Esophagus (tissue), 2 donors: Measurements from ENCODE around the gene TICAM2. TPM values are rescaled to one million over a fixed set of nuclear protein-coding genes. Genes with fewer than 3 reads are reported as not detected.

Experiments used
- H3K27ac ChIP-seq, 2 donors: one replicate each; pipeline ENCODE4 v1.5.1; 2013; ENCODE audit warnings: low read depth in 2 of 2, mild to moderate bottlenecking in 2 of 2, inconsistent platforms in 1 of 2, low read length in 1 of 2, moderate library complexity in 1 of 2
- H3K27me3 ChIP-seq, 2 donors: one replicate each; pipeline ENCODE4 v1.6.1; 2013; ENCODE audit warnings: low read length in 2 of 2, control low read depth in 1 of 2, mild to moderate bottlenecking in 1 of 2; ENCODE audit not compliant: insufficient read depth in 2 of 2, control insufficient read depth in 1 of 2
- H3K36me3 ChIP-seq, 2 donors: one replicate each; pipeline ENCODE4 v1.6.1; 2013; ENCODE audit warnings: low read length in 1 of 2; ENCODE audit not compliant: control insufficient read depth in 2 of 2, insufficient read depth in 2 of 2
- H3K4me1 ChIP-seq, 2 donors: one replicate each; pipeline ENCODE4 v1.6.1; 2013; ENCODE audit warnings: low read length in 1 of 2; ENCODE audit not compliant: control insufficient read depth in 2 of 2, insufficient read depth in 2 of 2
- H3K4me3 ChIP-seq, 2 donors: one replicate each; pipeline ENCODE4 v1.5.1; 2013; ENCODE audit warnings: low read length in 2 of 2, mild to moderate bottlenecking in 2 of 2, low read depth in 1 of 2, moderate library complexity in 1 of 2
- H3K9me3 ChIP-seq, 2 donors: one replicate each; pipeline ENCODE4 v1.6.1; 2013; ENCODE audit warnings: mild to moderate bottlenecking in 2 of 2, low read depth in 1 of 2, low read length in 1 of 2, moderate library complexity in 1 of 2; ENCODE audit not compliant: control insufficient read depth in 2 of 2, insufficient read depth in 1 of 2
- WGBS, 2 donors: extraction: QIAGEN DNeasy Blood & Tissue Kit; methylation state at CpG; one replicate each; pipeline ENCODE4 v1.1.7; 2013; 5-methylcytosine and 5-hydroxymethylcytosine counted together
- polyA plus RNA-seq, 2 donors: library from polyadenylated mRNA; stranded (reverse); fragments of 200-250 nt; gene quantifications; one replicate each; pipeline ENCODE4 v1.2.3, GENCODE V29; 2013
- donor health status: healthy with polysubstance abuse.
- donor health status: Bipolar disorder and iron deficiency.

Gene TICAM2
- polyA plus RNA-seq, 2 donors = 0.69 to 1.0 TPM

GRCh38 chr5:115588640-115589039 is 13.6 kb downstream of the TICAM2 start:
- no peaks in the 10 kb centered on the region for H3K4me1 ChIP-seq
- H3K4me3 ChIP-seq = no peak overlapping the region
- no peaks in the 10 kb centered on the region for H3K27me3 ChIP-seq
- no peak overlapping the region for H3K27ac ChIP-seq
- no peaks in the 10 kb centered on the region for H3K9me3 ChIP-seq
- 50 to 68% methylated on average over 4 of the region's 4 CpGs for WGBS, 2 donors
- H3K36me3 ChIP-seq = no peaks in the 10 kb centered on the region

GRCh38 chr5:115586525-115587146 is 15.6 kb downstream of the TICAM2 start:
- H3K27ac ChIP-seq = no peak overlapping the region
- no peaks in the 10 kb centered on the region for H3K27me3 ChIP-seq
- H3K4me1 ChIP-seq = no peaks in the 10 kb centered on the region
- H3K9me3 ChIP-seq = no peaks in the 10 kb centered on the region
- no peak overlapping the region for H3K4me3 ChIP-seq
- 52 to 53% methylated on average over 6 of the region's 6 CpGs for WGBS, 2 donors
- H3K36me3 ChIP-seq = no peaks in the 10 kb centered on the region

- 78 to 90% methylated on average over 1 of the region's 1 CpG for WGBS, 2 donors
- Histone ChIP-seq H3K27ac (no peak overlapping the region), H3K4me1 (no peaks in the 10 kb centered on the region), H3K4me3 (no peak overlapping the region), H3K9me3 (no peaks in the 10 kb centered on the region), H3K36me3 (no peaks in the 10 kb centered on the region), H3K27me3 (no peaks in the 10 kb centered on the region)
Observed at GRCh38 chr5:115585265-115585664, 17.0 kb downstream of the TICAM2 start.

- H3K36me3 ChIP-seq = no peaks in the 10 kb centered on the region
- 78 to 88% methylated on average over 1 of the region's 1 CpG for WGBS, 2 donors
- no peaks in the 10 kb centered on the region for H3K27me3 ChIP-seq
- no peaks in the 10 kb centered on the region for H3K4me1 ChIP-seq
- no peaks in the 10 kb centered on the region for H3K9me3 ChIP-seq
- no peak overlapping the region for H3K27ac ChIP-seq
- H3K4me3 ChIP-seq = no peak overlapping the region
Observed at GRCh38 chr5:115584501-115584900, 17.8 kb downstream of the TICAM2 start.

- Histone ChIP-seq H3K36me3 (no peaks in the 10 kb centered on the region), H3K27me3 (no peaks in the 10 kb centered on the region), H3K4me1 (no peaks in the 10 kb centered on the region), H3K27ac (no peak overlapping the region), H3K4me3 (no peak overlapping the region), H3K9me3 (no peaks in the 10 kb centered on the region)
- 78 to 80% methylated on average over 3 of the region's 3 CpGs for WGBS, 2 donors
Observed at GRCh38 chr5:115583474-115583873, 18.8 kb downstream of the TICAM2 start.

GRCh38 chr5:115580941-115581340 is 21.3 kb downstream of the TICAM2 start:
- no peaks in the 10 kb centered on the region for H3K9me3 ChIP-seq
- H3K4me3 ChIP-seq = no peak overlapping the region
- WGBS, 2 donors = 96 to 97% methylated on average over 2 of the region's 2 CpGs
- no peaks in the 10 kb centered on the region for H3K36me3 ChIP-seq
- H3K4me1 ChIP-seq = no peaks in the 10 kb centered on the region
- no peak overlapping the region for H3K27ac ChIP-seq
- no peaks in the 10 kb centered on the region for H3K27me3 ChIP-seq

- Histone ChIP-seq H3K27me3 (no peaks in the 10 kb centered on the region), H3K27ac (no peak overlapping the region), H3K4me3 (no peak overlapping the region), H3K4me1 (no peaks in the 10 kb centered on the region), H3K36me3 (no peaks in the 10 kb centered on the region), H3K9me3 (no peaks in the 10 kb centered on the region)
- WGBS, 2 donors = 61 to 67% methylated on average over 6 of the region's 6 CpGs
Observed at GRCh38 chr5:115579747-115580173, 22.5 kb downstream of the TICAM2 start.

DNA sequence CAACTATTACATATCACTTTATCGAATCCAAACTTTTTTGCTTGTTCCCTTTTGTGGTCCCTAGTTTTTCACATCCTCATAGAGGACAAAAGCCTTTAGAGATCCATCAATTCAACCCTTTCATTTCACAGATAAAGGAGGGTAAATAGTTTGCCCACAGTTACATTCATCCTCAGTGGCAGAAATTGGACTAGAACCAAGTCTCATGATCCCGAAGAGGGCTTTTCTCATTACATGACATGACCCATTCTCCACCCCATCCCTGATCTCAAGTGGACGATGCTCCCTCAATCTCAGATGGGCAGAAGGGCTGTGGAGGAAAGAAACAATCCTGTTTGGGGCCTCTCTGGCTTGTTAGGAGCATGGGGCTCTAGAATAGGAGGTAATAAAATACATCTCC is 23.1 kb downstream of the TICAM2 start:
- H3K27me3 ChIP-seq = no peaks in the 10 kb centered on the region
- no peak overlapping the region for H3K4me3 ChIP-seq
- no peaks in the 10 kb centered on the region for H3K4me1 ChIP-seq
- 73 to 76% methylated on average over 3 of the region's 3 CpGs for WGBS, 2 donors
- no peaks in the 10 kb centered on the region for H3K36me3 ChIP-seq
- H3K27ac ChIP-seq = no peak overlapping the region
- H3K9me3 ChIP-seq = no peaks in the 10 kb centered on the region

- no peak overlapping the region for H3K27ac ChIP-seq
- no peaks in the 10 kb centered on the region for H3K36me3 ChIP-seq
- H3K27me3 ChIP-seq = no peaks in the 10 kb centered on the region
- WGBS, 2 donors = 82 to 88% methylated on average over 3 of the region's 3 CpGs
- H3K4me1 ChIP-seq = no peaks in the 10 kb centered on the region
- no peak overlapping the region for H3K4me3 ChIP-seq
- H3K9me3 ChIP-seq = no peaks in the 10 kb centered on the region
Observed at GRCh38 chr5:115578657-115579056, 23.6 kb downstream of the TICAM2 start.

DNA sequence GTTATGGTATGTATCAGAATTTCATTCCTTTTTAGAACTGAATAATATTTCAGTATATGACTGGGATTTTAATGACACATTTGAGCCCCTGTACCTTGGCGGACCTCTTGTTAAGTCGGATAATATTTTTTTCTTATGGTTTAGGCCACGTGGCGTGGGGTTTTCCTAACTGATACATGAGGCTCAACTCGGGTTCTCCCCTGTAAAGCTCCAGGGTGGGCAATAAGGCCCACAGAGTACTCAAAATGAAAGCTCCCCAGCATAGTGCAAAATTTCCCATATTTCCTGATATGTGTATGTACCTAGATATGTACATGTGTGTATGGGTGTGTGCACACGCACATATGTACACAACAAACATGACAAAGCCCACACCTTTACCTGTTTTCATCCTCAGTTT is 24.5 kb downstream of the TICAM2 start:
- Histone ChIP-seq H3K36me3 (no peaks in the 10 kb centered on the region), H3K9me3 (no peaks in the 10 kb centered on the region), H3K4me3 (no peak overlapping the region), H3K4me1 (no peaks in the 10 kb centered on the region), H3K27ac (no peak overlapping the region), H3K27me3 (no peaks in the 10 kb centered on the region)
- WGBS, 2 donors = 86 to 92% methylated on average over 6 of the region's 6 CpGs
